ENCODE measurements around the gene THEM5. TPM values are rescaled to one million over a fixed set of nuclear protein-coding genes. Genes with fewer than 3 reads are reported as not detected.

The THEM5 gene
- total RNA-seq, 2 experiments from 2014 or later: not detected

DNA sequence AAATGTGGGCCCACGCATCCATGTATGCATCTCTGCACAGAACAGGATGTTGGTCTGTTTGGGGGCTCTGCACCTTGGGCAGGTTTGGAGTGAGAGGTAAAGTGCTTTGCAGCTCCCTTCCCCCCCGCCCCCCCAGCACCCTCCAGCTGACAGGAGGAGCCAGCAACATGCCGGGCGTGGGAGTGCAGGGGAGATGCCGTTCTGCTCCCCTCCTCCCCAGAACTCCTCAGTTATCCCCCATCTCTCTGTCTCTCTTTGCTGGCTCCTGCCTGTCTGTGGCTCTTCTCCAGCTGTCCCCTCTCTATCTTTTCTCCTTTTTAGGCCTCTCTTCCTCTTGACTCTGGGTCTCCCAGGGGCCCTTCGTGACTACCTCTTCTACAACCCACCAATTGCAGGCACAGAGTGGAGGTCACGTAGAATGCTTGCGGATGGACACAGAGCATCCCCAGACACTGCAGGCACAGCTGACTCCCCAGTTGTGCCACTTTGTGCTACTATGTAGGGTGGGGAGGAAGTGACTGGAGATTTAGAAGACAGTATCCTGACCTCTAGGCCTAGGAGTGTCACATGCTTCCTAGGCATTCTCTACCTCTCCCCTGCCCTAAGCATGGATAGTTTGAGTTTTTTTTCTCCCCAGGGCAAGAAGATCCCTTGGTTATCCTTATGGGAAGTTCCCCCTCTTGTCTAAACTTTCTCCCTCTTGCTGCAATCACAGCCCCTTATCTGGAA lies 20.2 kb downstream of the THEM5 start:
- CTCF ChIA-PET: interaction anchor here (1.0 to 1.2 kb wide), 2 partner anchors 13 kb away, joined by 3 to 4 read pairs; no protein-coding TSS in a partner anchor
- ATAC-seq: no peak
- no peaks in the 10 kb centered on the region for H3K36me3 Mint-ChIP-seq
- no peaks in the 10 kb centered on the region for H3K9me3 Mint-ChIP-seq (ENCODE audit: low read depth)
- H3K4me1 Mint-ChIP-seq: peaks cover 75% of the 10 kb centered on the region
- DNase-seq: no peak
- peaks cover 2% of the 10 kb centered on the region for H3K27me3 Mint-ChIP-seq
- H3K27ac Mint-ChIP-seq: peak overlapping the region; percentile 6
- no peak overlapping the region for H3K4me3 Mint-ChIP-seq

DNA sequence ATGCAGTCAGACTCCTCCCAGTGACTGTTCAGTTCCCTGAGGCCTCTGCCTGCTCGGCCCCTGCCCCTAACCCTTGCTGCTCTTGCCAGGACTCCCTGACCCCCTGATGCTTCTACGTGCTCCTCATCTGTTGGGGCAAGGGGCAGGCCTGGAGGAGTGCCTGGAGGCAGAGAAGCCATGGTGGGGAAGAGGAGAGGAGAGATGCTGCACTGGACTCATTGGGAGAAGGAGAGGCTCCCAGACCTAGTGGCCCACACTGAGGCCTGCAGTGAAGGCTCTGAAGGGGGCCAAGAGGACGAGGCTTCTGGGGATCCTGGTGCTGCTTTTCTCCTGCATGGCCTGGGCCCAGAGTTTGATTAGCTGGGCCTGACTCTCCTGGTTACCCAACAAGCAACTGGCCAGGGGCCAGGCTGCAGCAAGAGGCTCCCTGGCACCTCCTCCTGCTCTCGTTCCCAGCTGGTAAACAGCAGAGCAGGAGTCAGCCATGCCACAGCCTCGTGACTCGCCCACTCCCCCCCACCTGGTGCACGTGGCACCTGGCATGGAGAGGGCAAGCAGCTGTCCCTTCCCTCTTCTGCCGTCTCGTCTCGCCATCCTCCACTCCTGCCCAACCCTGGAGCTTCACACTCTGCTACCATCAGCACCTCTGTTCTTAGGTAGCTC lies 21.1 kb downstream of the THEM5 start:
- Mint-ChIP-seq H3K36me3 (no peaks in the 10 kb centered on the region), H3K27ac (peak overlapping the region; percentile 52), H3K27me3 (no peaks in the 10 kb centered on the region), H3K9me3 (ENCODE audit: low read depth) (no peaks in the 10 kb centered on the region), H3K4me1 (peaks cover 80% of the 10 kb centered on the region), H3K4me3 (no peak overlapping the region)
- CTCF ChIA-PET: interaction anchor here (0.8 to 1.0 kb wide), 2 partner anchors 12 to 239 kb away, joined by 3 to 4 read pairs; no protein-coding TSS in a partner anchor
- DNase-seq: no peak
- no peak for ATAC-seq

DNA sequence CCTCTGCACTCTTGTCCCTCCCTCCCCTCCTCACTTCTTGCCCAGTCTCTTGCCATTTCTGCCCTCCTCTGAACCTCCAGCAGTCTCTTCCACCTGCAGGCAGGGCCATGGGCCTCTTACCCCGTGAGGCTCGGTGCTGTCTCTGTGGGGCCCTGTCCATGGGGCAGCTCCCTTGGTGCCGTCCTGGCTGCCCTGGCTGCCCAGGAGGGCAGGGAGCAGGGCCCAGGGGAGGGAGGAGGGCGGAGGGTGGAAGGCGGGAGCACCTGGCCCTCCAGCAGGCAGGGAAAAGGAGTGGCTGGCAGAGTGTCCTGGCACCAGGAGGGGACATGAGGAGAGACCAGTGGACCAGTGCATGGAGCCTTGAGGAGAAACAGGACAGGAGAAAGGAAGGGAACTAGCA lies 21.9 kb downstream of the THEM5 start, which contains the start of gene RORC:
RORC (minus strand) TSS at position 198 of the 400 bp plus-strand sequence; CDS start at position 160, 38 bp downstream.
- no peaks in the 10 kb centered on the region for H3K9me3 Mint-ChIP-seq (ENCODE audit: low read depth)
- peaks cover 73% of the 10 kb centered on the region for H3K4me1 Mint-ChIP-seq
- ATAC-seq (no peak), DNase-seq (no peak)
- no peaks in the 10 kb centered on the region for H3K36me3 Mint-ChIP-seq
- H3K27me3 Mint-ChIP-seq: no peaks in the 10 kb centered on the region
- CTCF ChIA-PET: interaction anchor here (0.8 to 1.5 kb wide), 2 partner anchors 20 to 238 kb away, joined by 3 read pairs; no protein-coding TSS in a partner anchor
- H3K4me3 Mint-ChIP-seq: no peak within 1 kb of the TSS
- H3K27ac Mint-ChIP-seq: peak within 1 kb of the TSS; percentile 81

DNA sequence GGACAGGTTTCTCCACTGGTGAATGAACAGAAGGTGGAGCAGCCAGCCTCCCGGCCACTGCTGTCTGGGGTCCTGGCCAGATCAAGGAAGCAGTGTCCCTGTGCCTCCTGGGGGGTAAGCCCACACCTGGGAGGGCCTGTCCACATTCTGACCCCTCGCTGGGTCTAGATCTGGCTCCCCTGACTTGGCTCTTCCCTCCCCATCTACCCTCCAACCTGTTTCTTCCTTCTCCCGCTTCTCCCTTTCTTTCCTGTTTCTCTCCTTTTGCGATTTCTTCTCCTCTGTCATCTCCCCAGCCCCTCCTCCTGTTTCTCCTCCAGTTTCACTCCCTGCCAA lies 22.3 kb downstream of the THEM5 start:
- Mint-ChIP-seq H3K4me3 (no peak overlapping the region), H3K27ac (peak overlapping the region; percentile 81), H3K27me3 (no peaks in the 10 kb centered on the region), H3K36me3 (no peaks in the 10 kb centered on the region), H3K9me3 (ENCODE audit: low read depth) (no peaks in the 10 kb centered on the region), H3K4me1 (peaks cover 72% of the 10 kb centered on the region)
- CTCF ChIA-PET: interaction anchor here (0.6 to 1.5 kb wide), 4 partner anchors 11 to 237 kb away, joined by 3 to 5 read pairs (median 3); no protein-coding TSS in a partner anchor
- ATAC-seq: no peak
- no peak for DNase-seq

DNA sequence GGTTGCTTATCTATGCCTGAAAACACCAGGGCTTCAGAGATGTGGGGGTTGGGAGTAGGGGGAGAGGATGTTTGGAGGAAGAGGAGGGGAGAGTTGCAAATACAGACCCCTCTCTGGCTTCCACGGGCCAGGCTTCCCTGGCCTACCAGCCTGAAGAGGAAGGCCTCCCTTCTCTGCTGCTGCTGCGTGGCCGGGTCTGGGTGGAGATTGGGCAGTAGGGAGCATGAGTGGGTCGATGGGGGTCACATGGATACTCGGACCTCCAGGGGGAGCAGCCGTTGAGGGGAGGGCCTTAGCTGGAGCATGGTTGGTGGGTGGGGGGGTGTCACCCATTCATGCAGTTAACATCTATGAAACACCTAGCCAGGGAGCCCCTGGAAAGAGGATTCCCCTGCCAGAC lies 23.5 kb downstream of the THEM5 start:
- H3K9me3 Mint-ChIP-seq (ENCODE audit: low read depth): no peaks in the 10 kb centered on the region
- H3K27me3 Mint-ChIP-seq: no peaks in the 10 kb centered on the region
- H3K27ac Mint-ChIP-seq: peak overlapping the region; percentile 83
- H3K4me3 Mint-ChIP-seq: no peak overlapping the region
- no peaks in the 10 kb centered on the region for H3K36me3 Mint-ChIP-seq
- DNase-seq (no peak), ATAC-seq (no peak)
- CTCF ChIA-PET: interaction anchor here (0.7 to 1.1 kb wide), 10 partner anchors 8 to 293 kb away, joined by 3 to 6 read pairs (median 4); partner anchors contain the start of gene C2CD4D
- peaks cover 73% of the 10 kb centered on the region for H3K4me1 Mint-ChIP-seq

DNA sequence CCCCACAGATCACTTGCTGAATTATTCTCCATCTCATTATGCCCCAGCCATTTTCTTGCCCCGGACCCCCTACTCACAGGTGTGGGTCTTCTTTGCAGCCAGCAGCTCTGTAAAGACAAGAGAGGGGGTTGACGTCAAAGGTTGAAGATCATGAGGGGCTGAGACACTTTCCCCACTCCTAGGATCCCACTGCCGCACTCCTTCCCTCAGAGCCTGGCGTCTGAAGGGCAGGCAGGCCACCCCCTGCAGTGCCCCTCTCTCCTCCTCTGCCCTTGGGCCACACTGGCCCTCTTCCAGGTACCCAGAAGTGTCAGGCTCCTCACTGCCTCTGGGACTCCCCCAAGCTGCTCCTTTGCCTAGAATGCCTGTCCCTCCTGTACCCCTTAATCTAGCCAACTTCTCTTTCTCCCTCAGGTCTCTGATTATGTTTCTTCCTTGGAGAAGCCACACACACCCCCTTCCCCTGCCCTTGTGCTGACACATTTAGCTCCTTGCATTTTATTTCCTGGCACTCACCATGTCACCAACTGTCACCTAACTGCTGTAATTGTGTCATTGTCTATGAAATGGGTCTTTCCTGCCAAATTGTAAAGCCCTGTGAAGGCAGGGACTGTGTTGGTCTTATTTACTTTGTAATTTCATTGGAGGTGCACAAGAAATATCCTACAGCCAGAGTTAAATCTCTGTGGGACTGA lies 24.0 kb downstream of the THEM5 start:
- H3K27me3 Mint-ChIP-seq: no peaks in the 10 kb centered on the region
- H3K27ac Mint-ChIP-seq: peak overlapping the region; percentile 83
- H3K36me3 Mint-ChIP-seq: no peaks in the 10 kb centered on the region
- peak overlapping the region; percentile 48 for H3K4me3 Mint-ChIP-seq
- peaks cover 68% of the 10 kb centered on the region for H3K4me1 Mint-ChIP-seq
- ATAC-seq: peak; percentile 11
- DNase-seq: no peak
- no peaks in the 10 kb centered on the region for H3K9me3 Mint-ChIP-seq (ENCODE audit: low read depth)
- CTCF ChIA-PET: interaction anchor here (1.0 to 1.1 kb wide), 2 partner anchors 14 to 17 kb away, joined by 4 to 6 read pairs; no protein-coding TSS in a partner anchor

DNA sequence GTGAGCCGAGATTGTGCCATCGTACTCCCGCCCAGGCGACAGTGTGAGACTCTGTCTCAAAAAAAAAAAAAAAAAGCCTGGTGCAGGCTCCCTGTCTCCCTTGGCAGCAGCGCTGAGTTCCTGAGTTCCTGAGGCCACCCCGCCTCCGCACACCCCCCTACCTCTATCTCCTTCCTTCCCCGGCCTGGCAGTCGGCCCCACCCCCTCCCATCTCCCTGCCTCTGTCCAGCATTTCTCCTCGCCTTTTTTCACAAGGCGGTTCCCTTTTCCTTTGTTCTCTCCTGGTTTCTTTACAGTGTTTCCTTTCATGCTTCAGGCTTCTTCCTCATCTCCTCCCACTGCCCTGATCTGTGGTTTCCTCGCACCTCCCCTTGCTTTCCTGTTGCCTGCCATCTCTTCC lies 24.6 kb downstream of the THEM5 start:
- H3K27me3 Mint-ChIP-seq: no peaks in the 10 kb centered on the region
- peak overlapping the region; percentile 48 for H3K4me3 Mint-ChIP-seq
- no peaks in the 10 kb centered on the region for H3K36me3 Mint-ChIP-seq
- ATAC-seq: no peak
- H3K27ac Mint-ChIP-seq: peak overlapping the region; percentile 83
- H3K9me3 Mint-ChIP-seq (ENCODE audit: low read depth): no peaks in the 10 kb centered on the region
- peaks cover 63% of the 10 kb centered on the region for H3K4me1 Mint-ChIP-seq
- CTCF ChIA-PET: interaction anchor here (1.5 kb wide), 1 partner anchor 8 kb away, joined by 4 read pairs; no protein-coding TSS in a partner anchor
- no peak for DNase-seq

DNA sequence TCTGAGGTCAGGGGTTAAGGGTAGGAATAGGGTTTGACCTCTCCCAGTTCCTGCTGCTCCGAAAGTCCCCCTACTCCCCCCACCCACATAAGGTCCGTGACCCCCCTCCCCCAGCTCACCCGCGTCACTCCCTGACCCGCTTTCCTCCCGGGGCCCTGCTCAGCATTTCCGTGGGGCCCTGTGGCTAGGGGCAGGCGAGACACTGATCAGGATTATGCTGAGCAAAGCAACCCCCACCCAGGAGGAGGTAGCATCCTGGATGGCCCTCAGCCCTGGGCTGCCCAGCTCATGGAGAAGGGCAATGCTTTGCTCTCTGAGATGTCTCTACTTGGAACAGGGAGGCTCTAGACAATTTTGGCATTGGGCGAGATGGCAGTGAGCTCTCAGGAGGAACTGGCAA lies 25.7 kb downstream of the THEM5 start:
- DNase-seq (no peak), ATAC-seq (no peak)
- no peak overlapping the region for H3K4me3 Mint-ChIP-seq
- H3K4me1 Mint-ChIP-seq: peaks cover 59% of the 10 kb centered on the region
- H3K27ac Mint-ChIP-seq: no peak overlapping the region
- no peaks in the 10 kb centered on the region for H3K36me3 Mint-ChIP-seq
- H3K27me3 Mint-ChIP-seq: no peaks in the 10 kb centered on the region
- no peaks in the 10 kb centered on the region for H3K9me3 Mint-ChIP-seq (ENCODE audit: low read depth)
- CTCF ChIA-PET: interaction anchor here (0.9 to 1.5 kb wide), 2 partner anchors 9 to 39 kb away, joined by 3 to 4 read pairs; no protein-coding TSS in a partner anchor

DNA sequence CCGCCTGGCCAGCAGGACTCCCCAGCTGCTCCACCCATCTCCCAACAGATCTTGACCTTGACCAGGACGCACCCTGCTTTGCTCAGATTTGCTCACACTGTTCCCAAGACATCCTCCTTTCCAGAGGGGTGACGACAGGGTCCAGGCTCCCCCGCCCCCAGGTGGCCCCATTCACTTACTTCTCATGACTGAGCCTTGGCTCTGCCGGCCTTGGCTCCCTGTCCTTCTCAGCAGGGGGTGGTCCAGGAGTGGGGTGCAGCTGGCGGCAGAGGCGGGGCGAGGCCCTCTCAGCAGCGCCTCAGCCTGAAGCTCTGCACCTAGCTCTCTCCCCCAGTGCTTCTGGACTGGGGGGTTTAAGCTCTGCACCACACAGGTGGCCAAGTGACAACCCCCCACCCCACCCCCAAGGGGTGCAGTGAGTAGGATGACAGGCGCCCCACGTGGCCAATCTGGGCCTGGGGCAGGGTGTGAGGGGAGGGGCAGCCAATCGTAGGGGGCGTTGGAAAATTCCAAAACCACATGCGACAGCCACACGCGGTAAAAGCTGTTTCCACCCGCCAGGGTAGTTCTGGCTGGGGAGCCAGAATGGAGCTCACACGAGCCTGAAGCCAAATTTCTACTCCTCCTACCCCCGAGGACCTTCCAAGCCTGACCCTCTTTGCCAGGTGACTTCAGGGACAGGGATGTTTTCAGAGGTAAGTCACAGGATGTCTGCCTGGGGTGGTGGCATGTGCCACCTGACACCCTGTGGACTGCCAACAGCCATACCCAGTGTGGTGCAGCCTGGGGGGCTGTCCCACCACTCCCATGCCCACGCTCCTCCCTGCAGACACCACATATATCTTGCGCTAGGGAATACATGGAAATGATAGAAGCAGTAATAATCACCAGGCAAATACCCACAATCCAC lies 27.5 kb downstream of the THEM5 start:
- H3K9me3 Mint-ChIP-seq (ENCODE audit: low read depth): no peaks in the 10 kb centered on the region
- H3K4me3 Mint-ChIP-seq: no peak overlapping the region
- H3K4me1 Mint-ChIP-seq: peaks cover 64% of the 10 kb centered on the region
- no peak for ATAC-seq
- no peaks in the 10 kb centered on the region for H3K36me3 Mint-ChIP-seq
- CTCF ChIA-PET: interaction anchor here (0.8 kb wide), 1 partner anchor 9 kb away, joined by 3 read pairs; no protein-coding TSS in a partner anchor
- no peak overlapping the region for H3K27ac Mint-ChIP-seq
- no peaks in the 10 kb centered on the region for H3K27me3 Mint-ChIP-seq
- DNase-seq: no peak

DNA sequence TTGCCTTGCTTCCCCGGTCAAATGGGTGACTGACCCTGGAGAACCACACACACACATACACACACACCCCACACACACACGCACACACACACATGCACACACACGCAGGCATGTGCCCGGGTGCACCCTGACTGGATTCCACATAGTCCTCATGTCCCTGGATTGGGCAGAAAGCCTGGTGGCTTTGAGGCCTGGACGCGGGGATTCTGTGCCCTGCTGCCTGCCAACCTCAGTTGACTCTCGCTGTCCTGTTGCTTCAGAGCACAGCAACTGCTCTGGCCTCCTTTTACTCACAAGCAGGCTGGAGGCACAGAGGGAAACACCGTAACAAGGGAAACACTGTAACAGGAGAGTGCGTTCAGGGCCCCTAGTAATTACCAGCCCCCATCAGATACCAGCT lies 28.3 kb downstream of the THEM5 start:
- Mint-ChIP-seq H3K4me3 (no peak overlapping the region), H3K36me3 (no peaks in the 10 kb centered on the region), H3K9me3 (ENCODE audit: low read depth) (no peaks in the 10 kb centered on the region), H3K27ac (no peak overlapping the region), H3K27me3 (no peaks in the 10 kb centered on the region), H3K4me1 (peaks cover 64% of the 10 kb centered on the region)
- DNase-seq (no peak), ATAC-seq (no peak)
- CTCF ChIA-PET: interaction anchor here (0.6 to 1.4 kb wide), 2 partner anchors 11 to 392 kb away, joined by 3 to 5 read pairs; no protein-coding TSS in a partner anchor

DNA sequence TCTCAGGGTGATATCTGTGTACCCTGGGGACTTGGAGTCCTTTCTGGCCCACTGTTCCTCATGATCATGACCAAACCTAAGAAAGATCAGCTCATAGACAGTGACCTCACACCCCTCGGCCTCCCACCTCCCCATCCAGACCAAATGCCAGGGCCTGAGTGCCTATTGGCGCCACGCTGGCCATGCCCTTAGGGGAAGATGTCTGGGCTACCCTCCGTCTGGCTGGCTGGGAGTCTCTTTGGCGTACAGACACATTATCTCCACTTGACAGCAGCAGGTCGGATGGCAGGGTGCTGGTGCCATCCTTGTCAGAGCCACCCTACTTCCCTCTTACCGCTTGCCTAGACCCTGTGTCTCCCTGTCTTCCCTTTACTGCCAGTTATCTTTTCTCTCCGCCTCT lies 30.3 kb downstream of the THEM5 start:
- CTCF ChIA-PET: interaction anchor here (1.6 to 2.9 kb wide), 2 partner anchors 11 to 14 kb away, joined by 6 to 7 read pairs; no protein-coding TSS in a partner anchor
- DNase-seq (no peak), ATAC-seq (no peak)
- Mint-ChIP-seq H3K36me3 (no peaks in the 10 kb centered on the region), H3K4me3 (no peak overlapping the region), H3K27ac (no peak overlapping the region), H3K4me1 (peaks cover 51% of the 10 kb centered on the region), H3K27me3 (no peaks in the 10 kb centered on the region), H3K9me3 (ENCODE audit: low read depth) (no peaks in the 10 kb centered on the region)

DNA sequence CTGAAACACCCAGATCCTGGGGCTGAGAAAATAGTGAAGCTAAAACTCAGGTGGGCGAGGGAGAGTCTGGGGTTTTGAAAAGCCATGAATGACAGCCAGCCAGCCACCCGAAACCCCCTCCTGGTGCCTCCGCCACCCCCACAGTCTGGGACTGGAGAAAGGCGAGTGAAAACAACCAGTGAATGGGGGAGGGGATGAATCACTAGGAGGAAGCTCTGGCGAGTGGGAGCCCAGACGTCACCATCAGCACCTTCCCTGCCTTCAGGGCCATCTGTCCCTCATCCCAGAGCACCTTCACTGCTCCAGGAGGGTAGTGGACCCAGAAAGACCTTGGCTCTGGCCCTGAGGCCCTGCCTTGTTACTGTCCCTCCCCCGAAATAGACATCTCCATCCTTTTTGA lies 31.1 kb downstream of the THEM5 start:
- DNase-seq: no peak
- CTCF ChIA-PET: interaction anchor here (0.6 to 2.9 kb wide), 5 partner anchors 8 to 33 kb away, joined by 3 to 7 read pairs (median 4); partner anchors contain the start of gene C2CD4D
- H3K27me3 Mint-ChIP-seq: no peaks in the 10 kb centered on the region
- no peaks in the 10 kb centered on the region for H3K36me3 Mint-ChIP-seq
- H3K4me3 Mint-ChIP-seq: no peak overlapping the region
- ATAC-seq: no peak
- no peaks in the 10 kb centered on the region for H3K9me3 Mint-ChIP-seq (ENCODE audit: low read depth)
- peaks cover 43% of the 10 kb centered on the region for H3K4me1 Mint-ChIP-seq
- H3K27ac Mint-ChIP-seq: peak overlapping the region; percentile 49

Data from activated CD8-positive, alpha-beta memory T cell treated with anti-CD3 and anti-CD28 coated beads, Interleukin-2, amount 10 ng/mL, durations not matched to agents 7 days and 5 days (primary cell).